ENCODE measurements around the gene GRSF1.
"Not testable (repeated sequence)": the region's sequence is repeated elsewhere in the genome, so short reads cannot be mapped to it uniquely, and the experiment has no call there.

The GRSF1 gene

GRCh38 chr4:70772929-70773555 is 66.6 kb downstream of the GRSF1 start:
- no peak for TF ChIP-seq CTCF (IDR thresholded peaks at IDR 0.05; ENCODE audit: borderline replicate concordance, control extremely low read depth, extremely low read depth, insufficient read depth, missing control alignments)
- DNase-seq (ENCODE audit: low spot score) = peak; percentile 44
- in situ Hi-C loops (cut with MboI; ENCODE audit: low sequenced_read_pairs, unreplicated experiment) = no loop called here

- in situ Hi-C loops (cut with MboI; ENCODE audit: low sequenced_read_pairs, unreplicated experiment); DNase-seq (ENCODE audit: low spot score): not testable (repeated sequence)
These were observed 70.3 kb downstream of the GRSF1 start for GRCh38 chr4:70769396-70769795.

GRCh38 chr4:70768301-70768948 is 71.3 kb downstream of the GRSF1 start:
- DNase-seq (ENCODE audit: low spot score) = no peak
- in situ Hi-C loops (cut with MboI; ENCODE audit: low sequenced_read_pairs, unreplicated experiment) = no loop called here
- no peak for TF ChIP-seq CTCF (IDR thresholded peaks at IDR 0.05; ENCODE audit: borderline replicate concordance, control extremely low read depth, extremely low read depth, insufficient read depth, missing control alignments)
